Activated naive CD4-positive, alpha-beta T cell treated with anti-CD3 and anti-CD28 coated beads for 36 hours (primary cell): Measurements from ENCODE around the gene ZMAT2. TPM values are rescaled to one million over a fixed set of nuclear protein-coding genes. Genes with fewer than 3 reads are reported as not detected.
"Not testable (repeated sequence)": the region's sequence is repeated elsewhere in the genome, so short reads cannot be mapped to it uniquely, and the experiment has no call there.

ENCODE experiments used
- CTCF ChIA-PET: fragments of 350-600 bp; sonication (Branson Sonifier 250); formaldehyde crosslinking; loops from one replicate; lab custom pipeline; 2021; ENCODE audit warnings: antibody characterized with exemption; lab: Charles Lee
- DNase-seq: peaks from one replicate; pipeline ENCODE4 v3.0.0-alpha.2; 2020
- H3K27ac Mint-ChIP-seq: one replicate; pipeline ENCODE4 v1.8.0; 2021; ENCODE audit warnings: mild to moderate bottlenecking, mixed read lengths
- H3K27me3 Mint-ChIP-seq: one replicate; pipeline ENCODE4 v1.8.0; 2021; ENCODE audit warnings: low read depth, mixed read lengths
- H3K36me3 Mint-ChIP-seq: one replicate; pipeline ENCODE4 v1.8.0; 2021; ENCODE audit warnings: low read depth, mixed read lengths
- H3K4me1 Mint-ChIP-seq: one replicate; pipeline ENCODE4 v1.8.0; 2021; ENCODE audit warnings: low read depth, mixed read lengths
- H3K4me3 Mint-ChIP-seq: one replicate; pipeline ENCODE4 v1.8.0; 2021; ENCODE audit warnings: mild to moderate bottlenecking, moderate library complexity, mixed read lengths
- H3K9me3 Mint-ChIP-seq: one replicate; pipeline ENCODE4 v1.8.0; 2021; ENCODE audit warnings: mixed read lengths
- intact Hi-C: fragments of 100-400 bp; cut with micrococcal nuclease; formaldehyde crosslinking; loops from one replicate; pipeline ENCODE4 v1.15.1; 2023
- total RNA-seq, 2 experiments: library from RNA; stranded (reverse); gene quantifications; one replicate each; pipeline ENCODE4 v1.2.3, GENCODE V29; 2021

ZMAT2 gene
- total RNA-seq, 2 experiments from 2014 or later = 52.9 to 58.8 TPM

GRCh38 chr5:140713562-140714094 is 13.4 kb downstream of the ZMAT2 start:
- peaks cover 4% of the 10 kb centered on the region for H3K36me3 Mint-ChIP-seq
- no peak for DNase-seq
- peaks cover 18% of the 10 kb centered on the region for H3K4me1 Mint-ChIP-seq
- intact Hi-C loops = no loop called here
- H3K27me3 Mint-ChIP-seq = peaks cover 3% of the 10 kb centered on the region
- CTCF ChIA-PET = no interaction called here
- H3K9me3 Mint-ChIP-seq = no peaks in the 10 kb centered on the region
- H3K4me3 Mint-ChIP-seq = no peak overlapping the region
- no peak overlapping the region for H3K27ac Mint-ChIP-seq

- peaks cover 10% of the 10 kb centered on the region for H3K4me1 Mint-ChIP-seq
- H3K4me3 Mint-ChIP-seq, DNase-seq, H3K9me3 Mint-ChIP-seq, H3K27ac Mint-ChIP-seq, intact Hi-C loops, H3K36me3 Mint-ChIP-seq, H3K27me3 Mint-ChIP-seq, CTCF ChIA-PET: not testable (repeated sequence)
These were observed 16.0 kb downstream of the ZMAT2 start for GRCh38 chr5:140716238-140716637.

- Mint-ChIP-seq H3K9me3 (no peaks in the 10 kb centered on the region), H3K27ac (no peak overlapping the region), H3K4me1 (peaks cover 2% of the 10 kb centered on the region), H3K36me3 (no peaks in the 10 kb centered on the region), H3K27me3 (peaks cover 7% of the 10 kb centered on the region), H3K4me3 (no peak overlapping the region)
- DNase-seq = no peak
- CTCF ChIA-PET = interaction anchor here (2.8 kb wide), 1 partner anchor 355 kb away, joined by 6 read pairs; no protein-coding TSS in a partner anchor
- intact Hi-C loops = no loop called here
These were observed 18.0 kb downstream of the ZMAT2 start for GRCh38 chr5:140718266-140718592.

- H3K9me3 Mint-ChIP-seq = not testable (repeated sequence)
These were observed 20.5 kb downstream of the ZMAT2 start for GRCh38 chr5:140720738-140721137.

GRCh38 chr5:140721395-140721794 is 21.1 kb downstream of the ZMAT2 start:
- H3K4me1 Mint-ChIP-seq, H3K9me3 Mint-ChIP-seq, H3K27ac Mint-ChIP-seq, H3K4me3 Mint-ChIP-seq, H3K36me3 Mint-ChIP-seq, intact Hi-C loops, DNase-seq: not testable (repeated sequence)
- H3K27me3 Mint-ChIP-seq = peaks cover 27% of the 10 kb centered on the region
- CTCF ChIA-PET = interaction anchor here (0.6 to 1.9 kb wide), 9 partner anchors 10 to 771 kb away, joined by 3 to 7 read pairs (median 5); no protein-coding TSS in a partner anchor

More at GRCh38 chr5:140720738-140721137, 20.5 kb downstream of the ZMAT2 start:
- not testable (repeated sequence) for H3K4me3 Mint-ChIP-seq, H3K27ac Mint-ChIP-seq, H3K36me3 Mint-ChIP-seq, DNase-seq, H3K4me1 Mint-ChIP-seq
- CTCF ChIA-PET = interaction anchor here (0.6 to 2.8 kb wide), 10 partner anchors 9 to 478 kb away, joined by 3 to 7 read pairs (median 5); no protein-coding TSS in a partner anchor
- intact Hi-C loops = loop anchor here (1.0 kb wide), 4 partner anchors 145 to 481 kb away; no protein-coding TSS in a partner anchor
- H3K27me3 Mint-ChIP-seq = peaks cover 21% of the 10 kb centered on the region

- Mint-ChIP-seq H3K27me3 (peaks cover 31% of the 10 kb centered on the region), H3K9me3 (no peaks in the 10 kb centered on the region), H3K4me1 (peaks cover 6% of the 10 kb centered on the region), H3K4me3 (peak overlapping the region; percentile 69), H3K27ac (peak overlapping the region; percentile 81), H3K36me3 (no peaks in the 10 kb centered on the region)
- peak; percentile 90 for DNase-seq
- intact Hi-C loops = loop anchor here (1.0 kb wide), 1 partner anchor 15 kb away; no protein-coding TSS in a partner anchor
- CTCF ChIA-PET = interaction anchor here (0.6 to 1.2 kb wide), 3 partner anchors 353 to 487 kb away, joined by 3 to 8 read pairs (median 4); no protein-coding TSS in a partner anchor
These were observed 25.7 kb downstream of the ZMAT2 start for GRCh38 chr5:140725799-140726471.

- H3K4me1 Mint-ChIP-seq = no peaks in the 10 kb centered on the region
- CTCF ChIA-PET = interaction anchor here (0.6 to 1.0 kb wide), 3 partner anchors 11 to 308 kb away, joined by 3 read pairs; no protein-coding TSS in a partner anchor
- intact Hi-C loops = no loop called here
- no peak overlapping the region for H3K27ac Mint-ChIP-seq
- H3K9me3 Mint-ChIP-seq = peaks cover 2% of the 10 kb centered on the region
- peaks cover 26% of the 10 kb centered on the region for H3K27me3 Mint-ChIP-seq
- H3K36me3 Mint-ChIP-seq = no peaks in the 10 kb centered on the region
- DNase-seq = no peak
- no peak overlapping the region for H3K4me3 Mint-ChIP-seq
These were observed 32.9 kb downstream of the ZMAT2 start for GRCh38 chr5:140733098-140733497.

GRCh38 chr5:140734354-140734753 is 34.1 kb downstream of the ZMAT2 start:
- intact Hi-C loops = no loop called here
- CTCF ChIA-PET = no interaction called here
- Mint-ChIP-seq H3K4me3 (no peak overlapping the region), H3K36me3 (no peaks in the 10 kb centered on the region), H3K27me3 (peaks cover 20% of the 10 kb centered on the region), H3K27ac (no peak overlapping the region), H3K4me1 (no peaks in the 10 kb centered on the region), H3K9me3 (peaks cover 2% of the 10 kb centered on the region)
- no peak for DNase-seq

GRCh38 chr5:140737486-140737885 is 37.2 kb downstream of the ZMAT2 start:
- Mint-ChIP-seq H3K27ac (no peak overlapping the region), H3K4me1 (no peaks in the 10 kb centered on the region), H3K36me3 (no peaks in the 10 kb centered on the region), H3K4me3 (no peak overlapping the region), H3K9me3 (peaks cover 8% of the 10 kb centered on the region), H3K27me3 (peaks cover 22% of the 10 kb centered on the region)
- intact Hi-C loops = no loop called here
- DNase-seq = no peak
- CTCF ChIA-PET = interaction anchor here (0.7 kb wide), 1 partner anchor 122 kb away, joined by 3 read pairs; no protein-coding TSS in a partner anchor

GRCh38 chr5:140741967-140742366 is 41.7 kb downstream of the ZMAT2 start:
- H3K36me3 Mint-ChIP-seq = no peaks in the 10 kb centered on the region
- intact Hi-C loops = no loop called here
- H3K27ac Mint-ChIP-seq = no peak overlapping the region
- H3K9me3 Mint-ChIP-seq = peaks cover 18% of the 10 kb centered on the region
- CTCF ChIA-PET = no interaction called here
- no peak overlapping the region for H3K4me3 Mint-ChIP-seq
- H3K27me3 Mint-ChIP-seq = peaks cover 6% of the 10 kb centered on the region
- H3K4me1 Mint-ChIP-seq = no peaks in the 10 kb centered on the region
- DNase-seq = no peak

- Mint-ChIP-seq H3K4me3 (no peak overlapping the region), H3K27me3 (no peaks in the 10 kb centered on the region), H3K9me3 (peaks cover 61% of the 10 kb centered on the region), H3K36me3 (peaks cover 14% of the 10 kb centered on the region), H3K27ac (no peak overlapping the region), H3K4me1 (no peaks in the 10 kb centered on the region)
- no peak for DNase-seq
- intact Hi-C loops = no loop called here
- CTCF ChIA-PET = no interaction called here
These were observed 53.3 kb downstream of the ZMAT2 start for GRCh38 chr5:140753561-140753960.
